Measurements from ENCODE around the gene CNTN4.

Gene CNTN4

GRCh38 chr3:3081381-3082233 is 982.9 kb downstream of the CNTN4 start:
- no peak for DNase-seq

DNA sequence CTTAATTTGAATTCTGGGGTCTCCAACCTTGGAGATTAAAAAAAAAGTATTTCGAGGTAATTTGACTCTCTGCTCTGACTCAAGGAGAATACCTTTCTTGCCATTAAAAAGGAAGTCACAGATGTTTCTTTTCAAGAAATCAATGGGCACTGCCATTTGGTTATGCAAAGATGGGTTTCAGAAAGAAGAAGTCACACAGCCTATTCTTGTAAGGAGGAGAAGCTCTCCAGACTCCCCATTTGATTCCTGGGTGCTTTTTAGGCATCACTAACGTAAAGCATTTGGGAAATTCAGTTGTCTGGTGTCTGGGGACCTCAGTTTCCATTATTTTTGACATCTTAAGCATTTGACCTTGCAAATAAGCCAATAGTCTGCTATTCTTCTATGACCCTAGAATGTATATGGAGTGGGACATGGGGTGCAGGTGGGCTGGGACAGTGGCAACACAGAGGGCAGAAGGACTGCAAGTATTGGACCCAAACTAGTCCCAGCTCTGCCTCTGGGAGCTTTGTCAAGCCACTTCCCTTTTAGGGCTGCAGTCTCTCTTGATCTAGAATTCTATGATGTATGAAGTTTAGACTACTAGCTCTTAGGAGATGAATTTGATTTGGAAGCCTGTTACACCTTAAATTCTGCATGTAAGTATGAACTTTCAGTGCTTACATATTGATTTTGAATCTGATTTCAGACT is 983.7 kb downstream of the CNTN4 start:
- DNase-seq, result no peak

DNA sequence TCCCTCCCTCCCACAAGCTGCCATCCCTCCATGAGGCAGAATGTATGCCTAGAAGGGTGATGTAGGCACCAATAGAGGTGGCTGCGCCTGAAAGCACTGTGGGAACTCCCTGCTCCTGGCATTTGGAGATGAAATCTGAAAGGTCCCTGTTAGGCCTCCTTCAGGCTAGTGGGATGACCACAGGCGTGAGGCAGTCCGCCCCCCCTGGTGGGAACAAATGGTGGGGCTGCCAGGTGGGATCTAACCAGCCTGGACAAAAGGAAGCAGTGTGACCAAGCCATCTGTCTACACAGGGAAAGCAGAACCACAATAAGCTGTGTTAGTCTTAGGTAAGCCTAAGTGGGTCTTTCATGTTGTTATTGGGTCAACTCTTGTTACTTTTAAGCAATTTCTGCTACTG is 986.2 kb downstream of the CNTN4 start:
- no peak for DNase-seq

- DNase-seq, result no peak
These were observed 987.1 kb downstream of the CNTN4 start for GRCh38 chr3:3085782-3086181.

DNA sequence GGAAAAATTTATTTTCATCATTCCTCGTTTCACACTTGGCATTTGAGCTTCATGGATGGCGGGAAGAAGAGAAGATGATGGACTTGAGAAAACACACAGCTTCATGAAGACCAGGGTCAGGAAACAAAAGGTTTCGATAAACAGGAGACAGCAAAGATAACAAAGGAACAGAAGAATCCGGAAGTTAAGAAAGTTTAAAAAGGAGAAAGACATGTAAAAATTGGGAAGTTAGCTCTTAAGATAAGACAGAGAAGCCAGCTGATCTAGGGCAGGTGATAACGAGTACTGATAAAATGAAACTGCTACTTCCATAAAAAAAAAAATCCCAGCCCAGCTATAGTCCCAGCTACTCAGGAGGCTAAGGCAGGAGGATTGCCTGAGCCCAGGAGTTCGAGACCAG is 987.6 kb downstream of the CNTN4 start:
- no peak for DNase-seq

DNA sequence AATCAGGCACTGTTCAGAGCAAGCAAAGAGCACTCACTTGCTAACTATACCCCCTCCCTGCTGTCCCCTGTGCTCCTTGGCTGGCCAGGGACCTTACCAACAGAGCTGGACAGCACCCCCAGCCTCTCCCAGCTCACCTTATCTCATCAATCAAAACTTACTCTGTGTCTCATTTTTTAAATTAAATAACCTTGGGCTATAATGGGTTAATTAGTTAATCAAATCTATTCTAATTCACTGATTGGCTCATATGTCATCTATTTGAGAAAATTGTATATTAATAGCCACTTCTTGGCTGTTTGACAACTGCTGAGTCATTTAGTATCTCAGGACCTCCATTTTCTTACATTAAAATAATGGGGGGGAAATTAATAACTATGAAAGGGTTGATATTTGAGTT is 988.6 kb downstream of the CNTN4 start:
- DNase-seq, result no peak

- no peak for DNase-seq
These were observed 989.2 kb downstream of the CNTN4 start for GRCh38 chr3:3087716-3088465.

- DNase-seq, result no peak
These were observed 990.4 kb downstream of the CNTN4 start for GRCh38 chr3:3089017-3089416.

GRCh38 chr3:3097958-3098357 is 999.3 kb downstream of the CNTN4 start:
- DNase-seq, result no peak

GRCh38 chr3:3101660-3102458 is 1003.2 kb downstream of the CNTN4 start:
- no peak for DNase-seq

- DNase-seq, result no peak
These were observed 1004.1 kb downstream of the CNTN4 start for GRCh38 chr3:3102751-3103150.

- no peak for DNase-seq
These were observed 1006.6 kb downstream of the CNTN4 start for GRCh38 chr3:3105246-3105645.

GRCh38 chr3:3105815-3106214 is 1007.1 kb downstream of the CNTN4 start:
- DNase-seq, result no peak

DNA sequence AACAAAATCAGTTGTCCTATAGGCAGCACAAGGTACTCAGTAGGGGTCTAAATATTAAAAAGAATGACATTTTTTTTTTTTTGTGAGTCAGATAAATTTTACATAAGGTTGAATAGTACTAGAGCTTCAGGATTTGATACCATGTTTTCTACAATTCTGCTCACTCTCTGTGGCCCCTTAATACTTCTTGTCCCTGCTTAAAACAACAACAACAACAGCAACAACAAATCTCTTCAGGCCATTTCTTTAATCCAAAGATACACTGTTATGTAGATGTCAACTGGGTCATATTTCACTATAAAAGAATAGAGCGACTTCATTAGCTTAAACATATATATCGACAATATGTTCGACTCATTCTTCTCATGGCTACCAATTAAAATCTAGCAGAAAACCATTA is 1008.5 kb downstream of the CNTN4 start:
- DNase-seq, result no peak
